PC-9 (cell line): Measurements from ENCODE around the gene MLF2.

ENCODE experiments used
- CTCF ChIP-seq: fragments of 200-600 bp; sonication (generic); conservative IDR thresholded peaks from 2 replicates; pipeline ENCODE4 v1.6.1; 2017; ENCODE audit warnings: mixed run types, antibody characterized with exemption, mild to moderate bottlenecking, moderate library complexity
- EZH2 ChIP-seq: fragments of 200-600 bp; sonication (generic); IDR thresholded peaks from 2 replicates; pipeline ENCODE4 v1.8.0; 2017; ENCODE audit warnings: antibody characterized with exemption, low read depth

DNA sequence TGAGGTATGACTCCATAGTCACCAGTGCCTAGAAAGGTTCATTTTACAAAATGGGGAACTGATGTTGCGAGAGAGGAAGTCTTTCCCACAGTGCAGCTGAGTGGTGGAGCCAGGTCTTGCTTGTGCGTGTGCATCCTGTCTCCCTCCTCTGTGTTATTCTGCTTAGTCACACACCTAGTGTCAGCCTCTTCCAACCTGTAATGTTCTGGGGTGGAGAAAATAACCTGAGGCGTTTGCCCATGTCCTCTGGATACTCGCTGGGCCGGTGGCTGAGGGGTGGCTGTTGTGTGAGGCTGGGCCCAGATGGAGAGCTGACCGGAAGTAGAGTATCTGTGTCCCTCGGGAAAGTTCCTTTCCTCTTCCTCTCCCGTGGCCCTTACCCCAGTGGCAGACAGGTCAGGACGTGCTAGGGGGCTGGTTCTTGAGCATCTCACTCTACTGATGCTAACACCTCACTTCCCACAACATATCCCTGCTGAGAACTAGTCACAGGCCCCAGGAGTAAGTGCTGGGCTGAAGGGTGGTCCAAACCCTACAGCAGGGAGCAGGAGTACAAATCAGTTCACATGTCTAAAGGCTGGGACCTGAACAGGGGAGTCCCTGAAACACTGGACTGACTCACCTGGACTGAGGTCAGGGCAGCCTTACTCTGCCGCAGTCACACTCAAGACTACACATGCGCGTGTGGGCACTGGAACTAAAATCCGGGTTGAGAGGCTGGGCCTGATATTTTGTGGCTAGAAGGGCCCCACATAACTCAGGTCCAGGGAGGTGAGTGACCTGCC lies 7.0 kb downstream of the MLF2 start:
- no peak for TF ChIP-seq CTCF
- no peak for TF ChIP-seq EZH2
